PC-3 (cell line): ENCODE measurements around the gene CHMP5. TPM values are rescaled to one million over a fixed set of nuclear protein-coding genes. Genes with fewer than 3 reads are reported as not detected.

Source experiments
- ATAC-seq: fragments of 200-7000 bp; cut with Tn5 transposase; 2 replicates; pipeline ENCODE4 v1.9.1; 2020; ENCODE audit warnings: mild to moderate bottlenecking, moderate library complexity
- BruUV-seq: library from RNA; stranded (reverse); fragments of 400-500 nt; replicated peaks from 2 replicates; lab custom pipeline; 2021; lab: Mats Ljungman, UMichigan
- CTCF ChIA-PET: fragments of 300-600 bp; sonication (Branson Sonifier 250); formaldehyde crosslinking; loops from one replicate; lab custom pipeline; 2022; ENCODE audit warnings: antibody characterized with exemption; lab: Charles Lee
- POLR2A ChIA-PET: fragments of 300-600 bp; sonication (Branson Sonifier 250); formaldehyde crosslinking; loops from one replicate; lab custom pipeline; 2022; ENCODE audit warnings: antibody characterized with exemption; ENCODE audit not compliant: unreplicated experiment; lab: Charles Lee
- DNase-seq: peaks from one replicate; pipeline ENCODE4 v3.0.0-alpha.2; 2015
- H2AFZ ChIP-seq: fragments of 300-600 bp; sonication (generic); 2 replicates; pipeline ENCODE4 v1.6.0; 2016; ENCODE audit warnings: antibody characterized with exemption, low read length
- H3F3A ChIP-seq: fragments of 300-600 bp; sonication (generic); one replicate; pipeline ENCODE4 v1.6.0; 2017; ENCODE audit warnings: antibody characterized with exemption, low read length, control low read depth, mild to moderate bottlenecking; ENCODE audit not compliant: unreplicated experiment
- H3K27ac ChIP-seq: fragments of 300-600 bp; sonication (generic); 2 replicates; pipeline ENCODE4 v1.5.1; 2016; ENCODE audit warnings: mild to moderate bottlenecking, low read length
- H3K27me3 ChIP-seq: fragments of 300-600 bp; sonication (generic); 2 replicates; pipeline ENCODE4 v1.6.1; 2016; ENCODE audit warnings: low read length, mixed read lengths
- H3K36me3 ChIP-seq: fragments of 300-600 bp; sonication (generic); 2 replicates; pipeline ENCODE4 v1.6.1; 2016; ENCODE audit warnings: low read depth, mixed run types, low read length, mixed read lengths
- H3K4me1 ChIP-seq: fragments of 300-600 bp; sonication (generic); 2 replicates; pipeline ENCODE4 v1.5.1; 2016; ENCODE audit warnings: low read length; ENCODE audit not compliant: insufficient read depth
- H3K4me2 ChIP-seq: fragments of 300-600 bp; sonication (generic); 2 replicates; pipeline ENCODE4 v1.6.0; 2016; ENCODE audit warnings: low read length
- H3K4me3 ChIP-seq: fragments of 300-600 bp; sonication (generic); 2 replicates; pipeline ENCODE4 v1.5.1; 2016; ENCODE audit warnings: mild to moderate bottlenecking, low read length, mixed read lengths
- H3K79me2 ChIP-seq: fragments of 300-600 bp; sonication (generic); 2 replicates; pipeline ENCODE4 v1.6.1; 2017; ENCODE audit warnings: low read length, mixed read lengths
- H3K9ac ChIP-seq: fragments of 300-600 bp; sonication (generic); 2 replicates; pipeline ENCODE4 v1.6.0; 2016; ENCODE audit warnings: mild to moderate bottlenecking, low read length
- H3K9me2 ChIP-seq: fragments of 300-600 bp; sonication (generic); replicated peaks from 2 replicates; pipeline ENCODE4 v1.6.1; 2016; ENCODE audit warnings: mixed run types, low read length, mixed read lengths
- H3K9me3 ChIP-seq: fragments of 300-600 bp; sonication (generic); 2 replicates; pipeline ENCODE4 v1.6.1; 2016; ENCODE audit warnings: low read length, mixed read lengths
- H4K20me1 ChIP-seq: fragments of 300-600 bp; sonication (generic); 2 replicates; pipeline ENCODE4 v1.6.1; 2016; ENCODE audit warnings: low read length, mixed read lengths
- CTCF ChIP-seq: fragments of 300-600 bp; sonication (generic); conservative IDR thresholded peaks from 2 replicates; pipeline ENCODE4 v1.5.1; 2017; ENCODE audit warnings: antibody characterized with exemption, low read depth, mild to moderate bottlenecking, low read length
- EZH2 ChIP-seq: fragments of 300-600 bp; sonication (generic); IDR thresholded peaks from one replicate; pipeline ENCODE4 v1.6.1; 2017; ENCODE audit warnings: antibody characterized with exemption, mild to moderate bottlenecking, low read length; ENCODE audit not compliant: unreplicated experiment
- EZH2phosphoT487 ChIP-seq: fragments of 300-600 bp; sonication (generic); IDR thresholded peaks from 2 replicates; pipeline ENCODE4 v1.6.1; 2018; ENCODE audit warnings: mild to moderate bottlenecking, antibody characterized with exemption, low read length, borderline replicate concordance
- intact Hi-C: fragments of 100-400 bp; cut with micrococcal nuclease; formaldehyde crosslinking; loops from 2 replicates; pipeline ENCODE4 v1.9.0; 2023
- total RNA-seq: library from RNA; depleted of rRNA; stranded (reverse); fragments of >200 nt; gene quantifications from 2 replicates; pipeline ENCODE4 v1.2.3, GENCODE V29; 2014

The CHMP5 gene
- total RNA-seq, 1 experiment from 2014 or later = 65.0 TPM

- ATAC-seq = no peak
- H3K9me2 ChIP-seq = no peaks in the 10 kb centered on the region
- H3K36me3 ChIP-seq = peaks cover 60% of the 10 kb centered on the region
Measured at GRCh38 chr9:33256236-33256635, 8.6 kb upstream of the CHMP5 start.

GRCh38 chr9:33257276-33257675, 7.6 kb upstream of the CHMP5 start:
- ATAC-seq = no peak
- ChIA-PET POLR2A (interaction anchor here (0.5 kb wide), 1 partner anchor 94 kb away, joined by 3 read pairs; no protein-coding TSS in a partner anchor), CTCF (no interaction called here)
- Histone ChIP-seq H3K9ac (no peak overlapping the region), H3K9me3 (no peaks in the 10 kb centered on the region), H2AFZ (no peak overlapping the region), H4K20me1 (no peaks in the 10 kb centered on the region; the same call in 1 of the 2 replicates), H3F3A (peaks cover 4% of the 10 kb centered on the region), H3K9me2 (no peaks in the 10 kb centered on the region), H3K4me2 (no peak overlapping the region), H3K27ac (no peak overlapping the region), H3K36me3 (peaks cover 68% of the 10 kb centered on the region), H3K4me3 (no peak overlapping the region), H3K79me2 (peaks cover 27% of the 10 kb centered on the region), H3K4me1 (no peaks in the 10 kb centered on the region), H3K27me3 (no peaks in the 10 kb centered on the region)
- intact Hi-C loops = no loop called here
- no peak for DNase-seq
- no TSS peak for BruUV-seq
- TF ChIP-seq EZH2phosphoT487 = no peak
- no peak for TF ChIP-seq CTCF
- TF ChIP-seq EZH2 = no peak

More at GRCh38 chr9:33256236-33256635, 8.6 kb upstream of the CHMP5 start:
- ChIA-PET POLR2A (no interaction called here), CTCF (no interaction called here)
- H3K4me1 ChIP-seq = no peaks in the 10 kb centered on the region
- H3K4me3 ChIP-seq = no peak overlapping the region
- H3K4me2 ChIP-seq = no peak overlapping the region
- intact Hi-C loops = no loop called here
- H3K79me2 ChIP-seq = peaks cover 17% of the 10 kb centered on the region; the same call in 1 of the 2 replicates
- H2AFZ ChIP-seq = no peak overlapping the region
- no peak for DNase-seq
- no peaks in the 10 kb centered on the region for H3K9me3 ChIP-seq
- no peaks in the 10 kb centered on the region for H4K20me1 ChIP-seq
- no peaks in the 10 kb centered on the region for H3K27me3 ChIP-seq
- TF ChIP-seq EZH2phosphoT487 (no peak), EZH2 (no peak), CTCF (no peak)
- H3F3A ChIP-seq = peaks cover 4% of the 10 kb centered on the region
- H3K27ac ChIP-seq = no peak overlapping the region
- H3K9ac ChIP-seq = no peak overlapping the region
- BruUV-seq = no TSS peak

- H3K27me3 ChIP-seq = no peaks in the 10 kb centered on the region
- CTCF ChIA-PET = no interaction called here
Measured at GRCh38 chr9:33260372-33260771, 4.5 kb upstream of the CHMP5 start.

More at GRCh38 chr9:33260372-33260771, 4.5 kb upstream of the CHMP5 start:
- TF ChIP-seq EZH2 (no peak), EZH2phosphoT487 (no peak), CTCF (no peak)
- no peak overlapping the region for H3K4me3 ChIP-seq
- no peaks in the 10 kb centered on the region for H3K9me3 ChIP-seq
- no peaks in the 10 kb centered on the region for H3K9me2 ChIP-seq
- DNase-seq = no peak
- no peak for ATAC-seq
- H2AFZ ChIP-seq = no peak overlapping the region
- BruUV-seq = no TSS peak
- POLR2A ChIA-PET = no interaction called here
- H3F3A ChIP-seq = peaks cover 4% of the 10 kb centered on the region
- H3K4me1 ChIP-seq = peaks cover 6% of the 10 kb centered on the region; the same call in 1 of the 2 replicates
- intact Hi-C loops = no loop called here
- H3K4me2 ChIP-seq = no peak overlapping the region
- peaks cover 52% of the 10 kb centered on the region for H3K79me2 ChIP-seq
- no peak overlapping the region for H3K27ac ChIP-seq
- peaks cover 8% of the 10 kb centered on the region for H4K20me1 ChIP-seq
- peaks cover 55% of the 10 kb centered on the region for H3K36me3 ChIP-seq
- H3K9ac ChIP-seq = no peak overlapping the region
